ENCODE results near the gene MALT1. TPM values are rescaled to one million over a fixed set of nuclear protein-coding genes. Genes with fewer than 3 reads are reported as not detected.

Gene MALT1
- polyA plus RNA-seq, 1 donor from 2014 or later, result 40.5 TPM

GRCh38 chr18:58779529-58779928 lies 108.3 kb downstream of the MALT1 start:
- H3K27me3 ChIP-seq (ENCODE audit: insufficient read depth, low read depth, low read length), result no peaks in the 10 kb centered on the region
- H3K27ac ChIP-seq (ENCODE audit: low read length), result no peak overlapping the region
- H3K79me2 ChIP-seq (replicated peaks; ENCODE audit: insufficient read depth, low read length), result no peaks in the 10 kb centered on the region
- TF ChIP-seq SMC3 (conservative IDR thresholded peaks at IDR 0.05; ENCODE audit: poor library complexity), result no peak
- no peak for TF ChIP-seq MXI1 (conservative IDR thresholded peaks at IDR 0.05; ENCODE audit: poor library complexity, severe bottlenecking)
- TF ChIP-seq TAF1 (IDR thresholded peaks at IDR 0.05; ENCODE audit: low read depth), result no peak
- TF ChIP-seq CTCF (IDR thresholded peaks at IDR 0.05; ENCODE audit: poor library complexity, severe bottlenecking), result no peak
- TF ChIP-seq RAD21 (conservative IDR thresholded peaks at IDR 0.05), result no peak
- TF ChIP-seq POLR2AphosphoS5 (IDR thresholded peaks at IDR 0.05), result no peak
- TF ChIP-seq, protein P1, sequence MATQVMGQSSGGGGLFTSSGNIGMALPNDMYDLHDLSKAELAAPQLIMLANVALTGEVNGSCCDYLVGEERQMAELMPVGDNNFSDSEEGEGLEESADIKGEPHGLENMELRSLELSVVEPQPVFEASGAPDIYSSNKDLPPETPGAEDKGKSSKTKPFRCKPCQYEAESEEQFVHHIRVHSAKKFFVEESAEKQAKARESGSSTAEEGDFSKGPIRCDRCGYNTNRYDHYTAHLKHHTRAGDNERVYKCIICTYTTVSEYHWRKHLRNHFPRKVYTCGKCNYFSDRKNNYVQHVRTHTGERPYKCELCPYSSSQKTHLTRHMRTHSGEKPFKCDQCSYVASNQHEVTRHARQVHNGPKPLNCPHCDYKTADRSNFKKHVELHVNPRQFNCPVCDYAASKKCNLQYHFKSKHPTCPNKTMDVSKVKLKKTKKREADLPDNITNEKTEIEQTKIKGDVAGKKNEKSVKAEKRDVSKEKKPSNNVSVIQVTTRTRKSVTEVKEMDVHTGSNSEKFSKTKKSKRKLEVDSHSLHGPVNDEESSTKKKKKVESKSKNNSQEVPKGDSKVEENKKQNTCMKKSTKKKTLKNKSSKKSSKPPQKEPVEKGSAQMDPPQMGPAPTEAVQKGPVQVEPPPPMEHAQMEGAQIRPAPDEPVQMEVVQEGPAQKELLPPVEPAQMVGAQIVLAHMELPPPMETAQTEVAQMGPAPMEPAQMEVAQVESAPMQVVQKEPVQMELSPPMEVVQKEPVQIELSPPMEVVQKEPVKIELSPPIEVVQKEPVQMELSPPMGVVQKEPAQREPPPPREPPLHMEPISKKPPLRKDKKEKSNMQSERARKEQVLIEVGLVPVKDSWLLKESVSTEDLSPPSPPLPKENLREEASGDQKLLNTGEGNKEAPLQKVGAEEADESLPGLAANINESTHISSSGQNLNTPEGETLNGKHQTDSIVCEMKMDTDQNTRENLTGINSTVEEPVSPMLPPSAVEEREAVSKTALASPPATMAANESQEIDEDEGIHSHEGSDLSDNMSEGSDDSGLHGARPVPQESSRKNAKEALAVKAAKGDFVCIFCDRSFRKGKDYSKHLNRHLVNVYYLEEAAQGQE (IDR thresholded peaks at IDR 0.05; ENCODE audit: borderline replicate concordance), result no peak
- TF ChIP-seq EP300 (conservative IDR thresholded peaks at IDR 0.05; ENCODE audit: poor library complexity, severe bottlenecking), result no peak
- no peak for TF ChIP-seq EZH2 (IDR thresholded peaks at IDR 0.05; ENCODE audit: borderline replicate concordance, insufficient read depth, low read length, poor library complexity, severe bottlenecking)
- H2AFZ ChIP-seq (ENCODE audit: low read depth, low read length), result no peak overlapping the region
- H4K20me1 ChIP-seq (ENCODE audit: insufficient read depth), result no peaks in the 10 kb centered on the region
- H3K4me3 ChIP-seq (ENCODE audit: low read length), result no peak overlapping the region
- no peaks in the 10 kb centered on the region for H3K9me2 ChIP-seq (ENCODE audit: insufficient read depth, low read length)
- H3K9ac ChIP-seq (ENCODE audit: low read length), result no peak overlapping the region
- H3F3A ChIP-seq (ENCODE audit: insufficient read depth, low read length, poor library complexity, severe bottlenecking), result no peaks in the 10 kb centered on the region
- no peaks in the 10 kb centered on the region for H3K36me3 ChIP-seq (ENCODE audit: insufficient read depth, low read length)
- H3K4me2 ChIP-seq (ENCODE audit: low read length), result no peak overlapping the region
- H3K9me3 ChIP-seq (ENCODE audit: low read length), result no peaks in the 10 kb centered on the region

DNA sequence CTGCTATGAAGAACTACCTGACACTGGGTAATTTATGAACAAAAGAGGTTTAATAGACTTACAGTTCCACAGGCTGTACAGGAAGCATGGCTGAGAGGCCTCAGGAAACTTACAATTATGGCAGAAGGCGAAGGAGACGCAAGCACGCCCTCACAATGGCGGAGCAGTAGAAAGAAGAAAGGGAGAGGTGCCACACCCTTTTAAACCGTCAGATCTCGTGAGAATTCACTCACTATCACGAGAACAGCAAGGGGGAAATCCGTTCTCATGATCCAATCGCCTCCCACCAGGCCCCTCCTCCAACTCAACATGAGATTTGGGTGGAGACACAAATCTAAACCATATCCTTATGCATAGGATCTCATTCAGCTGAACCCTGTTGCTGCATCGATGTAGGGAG lies 108.8 kb downstream of the MALT1 start:
- H3K27ac ChIP-seq (ENCODE audit: low read length), result no peak overlapping the region
- no peak overlapping the region for H2AFZ ChIP-seq (ENCODE audit: low read depth, low read length)
- no peaks in the 10 kb centered on the region for H3K9me3 ChIP-seq (ENCODE audit: low read length)
- no peak overlapping the region for H3K4me3 ChIP-seq (ENCODE audit: low read length)
- TF ChIP-seq EZH2 (IDR thresholded peaks at IDR 0.05; ENCODE audit: borderline replicate concordance, insufficient read depth, low read length, poor library complexity, severe bottlenecking) (no peak), SMC3 (conservative IDR thresholded peaks at IDR 0.05; ENCODE audit: poor library complexity) (no peak), MXI1 (conservative IDR thresholded peaks at IDR 0.05; ENCODE audit: poor library complexity, severe bottlenecking) (no peak), EP300 (conservative IDR thresholded peaks at IDR 0.05; ENCODE audit: poor library complexity, severe bottlenecking) (no peak), TAF1 (IDR thresholded peaks at IDR 0.05; ENCODE audit: low read depth) (no peak)
- no peaks in the 10 kb centered on the region for H3F3A ChIP-seq (ENCODE audit: insufficient read depth, low read length, poor library complexity, severe bottlenecking)
- no peak overlapping the region for H3K9ac ChIP-seq (ENCODE audit: low read length)
- no peaks in the 10 kb centered on the region for H3K27me3 ChIP-seq (ENCODE audit: insufficient read depth, low read depth, low read length)
- H3K9me2 ChIP-seq (ENCODE audit: insufficient read depth, low read length), result no peaks in the 10 kb centered on the region
- no peaks in the 10 kb centered on the region for H3K79me2 ChIP-seq (replicated peaks; ENCODE audit: insufficient read depth, low read length)
- no peaks in the 10 kb centered on the region for H4K20me1 ChIP-seq (ENCODE audit: insufficient read depth)
- H3K4me2 ChIP-seq (ENCODE audit: low read length), result no peak overlapping the region
- H3K36me3 ChIP-seq (ENCODE audit: insufficient read depth, low read length), result no peaks in the 10 kb centered on the region
